Ishikawa (cell line): ENCODE data around the gene STK4.

Experiments
- EP300 ChIP-seq: IDR thresholded peaks from 2 replicates; pipeline ENCODE4 v1.6.1; 2012; ENCODE audit warnings: borderline replicate concordance
- MAX ChIP-seq: IDR thresholded peaks from 2 replicates; pipeline ENCODE4 v1.6.1; 2012

GRCh38 chr20:45118028-45118427 lies 151.7 kb downstream of the STK4 start:
- TF ChIP-seq MAX, result no peak
- TF ChIP-seq EP300, result no peak
